Measurements from ENCODE around the gene ANKRD40. TPM values are rescaled to one million over a fixed set of nuclear protein-coding genes. Genes with fewer than 3 reads are reported as not detected.

ANKRD40 gene
- total and polyA plus RNA-seq, 3 donors from 2014 or later = 24.3 to 31.7 (median 24.7) TPM

GRCh38 chr17:50662632-50663225, 45.0 kb downstream of the ANKRD40 start:
- 90 to 95% methylated on average over 9 of the region's 9 CpGs for WGBS, 2 donors
- Histone ChIP-seq H3K9me3 (no peaks in the 10 kb centered on the region), H3K36me3 (ENCODE audit: low read depth, missing control alignments) (no peaks in the 10 kb centered on the region), H3K27ac (no peak overlapping the region), H3K27me3 (no peaks in the 10 kb centered on the region), H3K4me1 (peaks cover 14% of the 10 kb centered on the region), H3K4me3 (no peak overlapping the region)
- DNase-seq = no peak
- intact Hi-C loops (cut with DNase I; ENCODE audit: low total_unique reads) = no loop called here
- no peak for TF ChIP-seq POLR2A (IDR thresholded peaks at IDR 0.05)
- TF ChIP-seq CTCF (IDR thresholded peaks at IDR 0.05) = no peak

GRCh38 chr17:50661795-50662391, 45.8 kb downstream of the ANKRD40 start:
- no peak overlapping the region for H3K27ac ChIP-seq
- no peaks in the 10 kb centered on the region for H3K36me3 ChIP-seq (ENCODE audit: low read depth, missing control alignments)
- intact Hi-C loops (cut with DNase I; ENCODE audit: low total_unique reads) = no loop called here
- H3K27me3 ChIP-seq = no peaks in the 10 kb centered on the region
- TF ChIP-seq CTCF (IDR thresholded peaks at IDR 0.05) (no peak), POLR2A (IDR thresholded peaks at IDR 0.05) (no peak)
- 67 to 74% methylated on average over 9 of the region's 9 CpGs for WGBS, 2 donors
- peaks cover 14% of the 10 kb centered on the region for H3K4me1 ChIP-seq
- no peak overlapping the region for H3K4me3 ChIP-seq
- H3K9me3 ChIP-seq = no peaks in the 10 kb centered on the region
- peak; percentile 34 for DNase-seq

GRCh38 chr17:50661348-50661747, 46.4 kb downstream of the ANKRD40 start:
- WGBS, 2 donors = 88 to 94% methylated on average over 4 to 5 of the region's 5 CpGs
- Histone ChIP-seq H3K4me3 (no peak overlapping the region), H3K27ac (no peak overlapping the region)

GRCh38 chr17:50660887-50661345, 46.8 kb downstream of the ANKRD40 start:
- WGBS, 2 donors = 89 to 95% methylated on average over 8 to 10 of the region's 10 CpGs

More at GRCh38 chr17:50661348-50661747, 46.4 kb downstream of the ANKRD40 start:
- DNase-seq = no peak
- intact Hi-C loops (cut with DNase I; ENCODE audit: low total_unique reads) = no loop called here
- TF ChIP-seq POLR2A (IDR thresholded peaks at IDR 0.05) (no peak), CTCF (IDR thresholded peaks at IDR 0.05) (no peak)
- Histone ChIP-seq H3K36me3 (ENCODE audit: low read depth, missing control alignments) (no peaks in the 10 kb centered on the region), H3K27me3 (no peaks in the 10 kb centered on the region), H3K9me3 (no peaks in the 10 kb centered on the region), H3K4me1 (peaks cover 14% of the 10 kb centered on the region)

More at GRCh38 chr17:50660887-50661345, 46.8 kb downstream of the ANKRD40 start:
- H3K36me3 ChIP-seq (ENCODE audit: low read depth, missing control alignments) = no peaks in the 10 kb centered on the region
- H3K4me1 ChIP-seq = peaks cover 14% of the 10 kb centered on the region
- no peak overlapping the region for H3K4me3 ChIP-seq
- no peaks in the 10 kb centered on the region for H3K9me3 ChIP-seq
- H3K27me3 ChIP-seq = no peaks in the 10 kb centered on the region
- no peak overlapping the region for H3K27ac ChIP-seq
- no peak for DNase-seq
- intact Hi-C loops (cut with DNase I; ENCODE audit: low total_unique reads) = no loop called here
- TF ChIP-seq POLR2A (IDR thresholded peaks at IDR 0.05) (no peak), CTCF (IDR thresholded peaks at IDR 0.05) (no peak)
